GM11168 (cell line): ENCODE data around the gene APPL2.

Experiments used
- in situ Hi-C: fragments of 300-500 bp; cut with MboI; formaldehyde crosslinking; loops from one replicate; pipeline ENCODE4 v1.12.0; 2022; ENCODE audit warnings: low sequenced_read_pairs; ENCODE audit not compliant: unreplicated experiment

The APPL2 gene, protein sequence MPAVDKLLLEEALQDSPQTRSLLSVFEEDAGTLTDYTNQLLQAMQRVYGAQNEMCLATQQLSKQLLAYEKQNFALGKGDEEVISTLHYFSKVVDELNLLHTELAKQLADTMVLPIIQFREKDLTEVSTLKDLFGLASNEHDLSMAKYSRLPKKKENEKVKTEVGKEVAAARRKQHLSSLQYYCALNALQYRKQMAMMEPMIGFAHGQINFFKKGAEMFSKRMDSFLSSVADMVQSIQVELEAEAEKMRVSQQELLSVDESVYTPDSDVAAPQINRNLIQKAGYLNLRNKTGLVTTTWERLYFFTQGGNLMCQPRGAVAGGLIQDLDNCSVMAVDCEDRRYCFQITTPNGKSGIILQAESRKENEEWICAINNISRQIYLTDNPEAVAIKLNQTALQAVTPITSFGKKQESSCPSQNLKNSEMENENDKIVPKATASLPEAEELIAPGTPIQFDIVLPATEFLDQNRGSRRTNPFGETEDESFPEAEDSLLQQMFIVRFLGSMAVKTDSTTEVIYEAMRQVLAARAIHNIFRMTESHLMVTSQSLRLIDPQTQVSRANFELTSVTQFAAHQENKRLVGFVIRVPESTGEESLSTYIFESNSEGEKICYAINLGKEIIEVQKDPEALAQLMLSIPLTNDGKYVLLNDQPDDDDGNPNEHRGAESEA

DNA sequence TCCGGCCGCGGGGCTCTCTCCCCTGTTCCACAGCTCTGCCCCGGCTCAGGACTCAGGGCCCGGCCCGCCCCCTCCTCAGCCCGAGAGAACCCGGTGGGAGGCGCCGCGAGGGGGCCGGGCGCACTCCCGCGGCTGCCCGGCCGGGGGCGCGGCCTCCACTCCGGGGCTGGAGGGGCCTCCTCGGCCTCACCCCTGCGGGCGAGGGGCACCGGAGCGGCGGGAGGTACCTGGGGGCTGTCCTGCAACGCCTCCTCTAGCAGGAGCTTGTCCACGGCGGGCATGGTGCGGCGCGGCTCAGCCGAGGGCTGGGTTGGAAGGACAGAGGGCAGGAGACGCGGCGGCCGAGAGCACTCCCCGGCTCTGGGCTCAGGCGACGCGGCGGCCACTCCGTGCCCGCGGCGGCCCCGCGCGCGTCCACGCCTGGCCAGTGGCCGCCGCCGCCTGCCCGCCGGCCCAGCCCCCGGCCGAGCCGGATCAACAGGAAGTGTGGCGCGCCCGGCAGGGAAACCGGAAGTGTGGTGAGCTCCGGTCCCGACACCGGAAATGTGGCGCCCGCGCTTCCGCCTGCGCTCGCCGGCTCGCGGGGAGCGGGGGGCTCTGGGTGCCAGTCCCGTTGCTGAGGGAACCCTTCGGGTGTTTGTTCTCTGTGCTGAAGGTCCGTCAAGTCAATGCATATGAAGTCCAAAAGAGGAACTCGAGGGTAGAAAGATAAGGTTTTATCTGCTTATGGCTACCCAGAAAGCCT is at the start of gene APPL2:
Gene APPL2, minus strand, starts transcription at position 443 of the 745 bp plus-strand sequence. Its CDS starts 162 bp downstream, at position 281.
- in situ Hi-C loops, result no loop called here

DNA sequence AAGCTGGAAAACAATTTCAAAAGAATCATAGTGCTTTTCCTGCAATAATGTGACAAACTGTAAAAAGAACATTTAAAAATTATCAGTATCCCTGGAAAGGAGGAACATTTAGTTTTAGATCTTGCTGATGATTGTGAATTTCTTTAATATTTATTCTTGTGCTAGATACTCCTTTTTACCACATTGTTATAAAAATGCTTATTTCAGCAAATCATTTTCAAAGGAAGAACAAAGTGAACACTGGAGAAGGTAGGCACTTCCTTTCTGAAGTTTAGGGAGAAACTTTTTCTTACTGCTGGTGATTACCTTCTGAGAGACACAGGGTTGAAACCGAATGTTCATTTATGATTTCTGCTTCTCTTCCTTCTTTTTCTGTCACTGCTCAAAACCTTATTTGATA is 49.4 kb upstream of the APPL2 start:
- in situ Hi-C loops, result no loop called here

DNA sequence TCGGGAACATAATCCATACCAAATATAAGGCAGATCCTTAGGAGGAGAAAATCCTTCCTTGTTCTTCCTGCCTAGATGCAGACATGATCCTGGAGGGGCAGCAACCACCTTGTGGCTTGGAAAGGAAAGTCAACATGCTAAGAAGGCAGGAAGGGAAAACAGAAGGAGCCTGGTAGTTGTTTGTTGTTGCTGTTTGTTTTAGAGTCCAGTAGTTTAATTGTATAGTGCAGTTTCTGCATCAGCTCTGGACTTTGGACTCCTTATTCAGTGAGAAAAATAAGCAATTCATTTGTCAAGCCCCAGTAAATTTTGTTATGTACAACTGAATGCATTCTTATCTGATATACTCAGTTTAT is 45.7 kb upstream of the APPL2 start:
- in situ Hi-C loops, result no loop called here

DNA sequence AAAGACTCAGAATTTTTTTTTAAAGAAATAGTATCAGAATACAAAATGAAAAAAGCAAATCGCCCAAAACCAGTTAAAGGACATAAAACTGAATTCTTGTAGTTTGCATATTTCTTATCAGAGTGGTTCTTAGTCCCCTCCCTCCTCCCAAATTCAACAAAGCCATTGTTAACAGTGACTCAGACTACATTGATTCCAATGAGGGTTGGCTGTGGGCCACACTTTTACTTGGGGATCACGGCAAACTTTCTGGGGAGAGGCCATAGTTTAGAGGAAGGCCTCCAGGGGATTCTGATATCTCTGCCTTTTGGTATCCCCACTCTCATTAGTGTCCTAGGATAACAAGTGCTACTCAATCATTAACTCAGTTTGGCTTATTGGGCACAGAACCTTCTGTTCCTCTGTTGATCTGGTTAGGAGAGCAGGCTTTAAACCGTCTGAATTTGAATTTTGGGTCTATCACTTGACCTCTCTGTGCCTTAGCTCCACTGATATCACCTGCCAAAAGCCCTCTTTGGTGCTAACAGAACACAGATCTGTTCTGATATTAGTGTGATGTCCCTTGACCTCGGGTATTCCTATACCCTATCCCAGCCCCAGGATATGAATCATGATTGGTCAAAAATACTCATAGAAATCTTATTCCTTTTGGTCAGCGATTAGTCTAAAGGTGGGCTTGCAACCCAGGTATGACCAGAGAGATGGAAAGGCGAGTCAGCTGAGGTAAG is 45.2 kb upstream of the APPL2 start:
- in situ Hi-C loops, result no loop called here

DNA sequence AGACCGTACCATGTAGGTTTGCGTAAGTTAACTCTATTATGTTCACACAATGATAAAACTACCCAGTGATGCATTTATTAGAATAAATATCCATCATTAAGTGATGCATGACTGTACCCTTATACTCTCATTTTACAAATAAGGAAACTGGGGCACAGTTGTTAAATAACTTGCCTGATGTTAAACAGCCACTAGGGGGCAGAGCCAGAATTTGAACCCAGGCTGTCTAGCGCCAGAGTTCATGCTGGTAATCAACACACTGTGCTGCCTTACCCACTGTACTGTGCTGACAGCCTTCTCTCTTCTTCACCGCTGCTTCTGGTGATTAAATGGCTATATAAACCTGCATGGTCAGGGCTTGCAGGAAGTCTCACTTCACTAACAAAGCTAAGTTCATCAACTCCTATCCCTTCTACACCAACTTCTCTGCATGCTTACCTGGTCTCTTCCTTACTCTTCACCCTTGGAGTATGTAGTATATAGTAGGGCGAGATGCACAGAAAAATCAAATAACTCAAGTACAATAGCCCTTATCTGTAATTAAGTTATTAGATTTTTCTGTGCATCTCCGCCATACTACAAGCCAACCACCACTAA is 43.6 kb upstream of the APPL2 start:
- in situ Hi-C loops, result loop anchor here (5.0 kb wide), 1 partner anchor 113 kb away; no protein-coding TSS in a partner anchor

DNA sequence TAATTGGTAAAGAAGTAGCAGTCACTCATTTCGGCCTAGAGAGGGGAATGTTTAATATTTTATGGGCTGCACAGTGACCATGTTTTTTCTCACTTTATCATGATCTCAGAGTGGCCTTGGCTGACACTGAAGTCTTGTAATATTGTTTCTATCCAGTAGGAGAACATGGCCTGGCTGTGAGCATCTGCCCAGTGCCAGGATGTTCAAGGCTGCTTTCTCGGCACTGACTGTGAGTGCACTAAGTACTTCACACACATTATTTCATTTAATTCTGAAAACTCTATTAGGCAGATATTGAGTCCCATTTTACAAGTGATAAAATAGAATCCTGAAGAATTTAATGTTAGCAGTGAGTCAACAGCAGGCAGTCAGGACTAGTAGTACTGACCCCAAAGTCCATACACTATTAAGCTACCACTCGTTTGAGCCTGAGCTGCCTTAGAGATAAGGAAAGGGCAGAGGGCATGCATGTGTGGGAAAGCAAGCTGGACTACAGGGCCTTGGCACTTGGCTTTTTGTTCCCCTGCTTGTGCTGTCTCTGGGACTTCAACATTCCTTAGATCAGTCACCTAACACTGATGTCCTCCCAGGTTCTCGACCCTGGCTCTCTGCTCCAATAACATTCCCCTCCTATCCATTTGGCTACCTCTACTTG is 42.2 kb upstream of the APPL2 start:
- in situ Hi-C loops, result loop anchor here (5.0 kb wide), 1 partner anchor 114 kb away; no protein-coding TSS in a partner anchor

DNA sequence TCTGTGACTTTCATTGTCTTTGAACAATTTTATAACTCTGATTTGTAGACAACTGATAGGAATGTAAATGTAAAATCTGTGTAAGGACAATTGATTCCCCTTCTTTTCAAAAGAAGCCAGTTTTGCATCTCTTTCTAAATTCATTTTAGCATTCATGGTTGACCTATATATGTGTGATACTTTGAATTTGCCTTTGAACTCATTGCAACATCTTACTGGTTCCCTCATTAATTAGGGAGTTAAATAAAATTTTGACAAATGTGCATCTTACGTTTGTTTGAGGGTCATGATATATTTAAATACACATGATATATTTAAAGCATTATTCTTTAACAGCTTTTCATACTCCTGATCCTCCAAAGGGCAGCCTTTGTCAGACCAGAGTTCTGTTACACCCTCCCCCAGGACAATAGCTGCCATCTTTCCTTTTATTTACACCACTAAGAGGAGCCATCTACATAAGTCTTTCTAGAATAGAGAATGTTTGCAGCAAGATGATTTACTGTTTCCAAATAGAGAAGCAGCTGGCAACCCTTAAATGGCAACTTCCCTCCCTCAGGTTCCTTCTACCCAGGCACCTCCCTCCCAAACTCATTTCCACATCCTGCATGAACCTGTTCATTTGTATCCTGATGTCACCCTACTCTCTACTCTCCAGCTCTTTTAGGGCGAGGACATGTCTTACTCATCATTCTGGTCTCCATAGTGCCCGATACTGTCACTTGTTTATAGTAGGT is 40.2 kb upstream of the APPL2 start:
- in situ Hi-C loops, result loop anchor here (5.0 kb wide), 1 partner anchor 116 kb away; no protein-coding TSS in a partner anchor

DNA sequence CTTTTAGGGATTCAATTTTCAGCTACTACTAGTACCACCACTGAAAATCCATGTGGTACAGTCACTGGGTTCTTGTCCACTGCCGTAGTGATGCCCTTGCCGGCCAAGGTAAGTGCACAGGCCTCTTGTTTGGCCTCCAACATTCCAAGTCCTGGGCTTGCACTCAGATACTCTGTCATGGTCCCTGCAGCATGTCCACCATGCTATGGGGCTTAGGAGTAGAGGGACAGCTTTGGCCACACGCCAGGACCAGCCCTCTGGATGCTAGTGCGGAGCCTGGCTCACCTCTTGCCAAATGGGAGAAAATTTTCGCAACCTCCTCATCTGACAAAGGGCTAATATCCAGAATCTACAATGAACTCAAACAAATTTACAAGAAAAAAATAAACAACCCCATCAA is 38.6 kb upstream of the APPL2 start:
- in situ Hi-C loops, result no loop called here

DNA sequence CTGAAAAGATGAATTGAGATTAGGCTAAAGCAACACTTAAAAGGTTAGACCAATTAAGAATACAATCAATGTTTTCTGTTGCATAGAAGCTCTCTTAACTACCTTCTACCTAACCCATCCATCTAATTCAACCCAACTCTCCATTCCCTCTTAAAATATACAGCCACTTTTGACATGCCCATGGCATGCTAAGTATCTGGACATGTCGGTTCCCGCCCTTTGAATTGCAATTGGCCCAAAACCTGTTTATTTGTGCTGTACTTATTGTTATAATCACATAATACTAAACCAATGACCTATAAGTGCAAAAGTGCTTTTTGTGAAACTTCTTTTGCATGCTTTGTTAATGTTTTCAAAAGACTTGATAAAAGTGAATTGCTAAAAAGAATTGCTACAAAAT is 37.6 kb upstream of the APPL2 start:
- in situ Hi-C loops, result no loop called here

DNA sequence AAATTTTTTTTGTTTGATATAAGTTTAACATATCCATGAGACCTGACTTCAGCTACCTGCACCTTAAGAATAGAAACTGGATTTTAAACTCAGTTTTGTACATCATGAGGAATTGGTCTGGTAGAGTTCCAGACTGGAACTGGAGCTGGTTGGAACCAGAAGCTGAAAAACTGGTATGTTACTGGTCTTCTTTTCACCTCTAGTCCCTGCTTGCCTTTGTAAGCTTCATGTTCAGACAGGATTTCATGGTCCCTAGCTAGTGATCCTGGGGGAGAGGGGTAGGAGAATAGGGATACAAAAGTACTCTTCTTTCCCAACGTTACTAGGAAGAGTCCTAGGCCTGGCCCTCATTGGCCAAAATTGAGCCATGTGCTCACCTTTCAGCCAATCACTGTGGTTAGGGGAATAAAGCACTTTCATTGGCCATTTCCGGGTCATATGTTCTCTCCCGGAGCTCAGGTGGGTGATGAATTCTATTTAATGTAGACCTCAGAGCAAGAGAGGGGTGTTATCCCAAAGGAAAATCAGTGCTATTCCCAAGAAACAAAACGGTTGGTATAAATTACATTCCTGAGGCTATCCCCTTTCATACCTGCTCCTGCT is 36.9 kb upstream of the APPL2 start:
- in situ Hi-C loops, result no loop called here

DNA sequence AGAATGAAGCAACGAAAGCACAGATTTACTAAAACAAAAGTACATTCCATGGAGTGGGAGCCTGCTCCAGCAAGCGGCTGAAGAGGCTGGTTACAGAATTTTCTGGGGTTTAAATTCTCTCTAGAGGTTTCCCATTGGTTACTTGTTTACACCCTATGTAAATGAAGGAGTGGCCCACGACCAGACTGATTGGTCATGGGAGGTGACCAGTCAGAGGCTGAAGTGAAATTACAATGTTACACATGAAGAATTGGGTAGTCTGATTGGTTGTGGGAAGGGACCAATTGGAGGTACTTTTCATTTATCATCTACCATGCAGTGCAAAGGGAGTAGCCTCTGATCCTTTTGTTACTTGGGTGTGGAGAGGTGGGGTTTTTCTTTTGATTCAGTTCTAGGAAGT is 36.2 kb upstream of the APPL2 start:
- in situ Hi-C loops, result no loop called here

DNA sequence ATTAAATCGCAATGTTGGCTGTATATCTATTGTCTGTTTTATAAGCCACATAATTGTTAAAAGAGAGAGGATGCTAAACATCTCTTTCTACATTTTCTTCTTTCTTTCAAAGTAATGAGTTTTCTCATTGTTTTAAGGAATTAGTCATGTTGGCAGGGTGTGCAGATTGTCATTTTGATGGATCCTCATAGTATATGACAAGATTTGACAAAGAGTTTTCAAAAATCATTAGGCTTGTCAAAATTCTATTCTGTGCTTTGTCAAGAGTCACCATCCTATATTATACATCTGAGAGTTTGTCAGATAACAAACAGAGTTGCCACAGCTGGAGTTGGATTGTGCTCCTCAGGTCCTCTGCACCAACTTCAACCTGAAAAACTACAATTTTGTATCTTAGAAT is 35.4 kb upstream of the APPL2 start:
- in situ Hi-C loops, result no loop called here

DNA sequence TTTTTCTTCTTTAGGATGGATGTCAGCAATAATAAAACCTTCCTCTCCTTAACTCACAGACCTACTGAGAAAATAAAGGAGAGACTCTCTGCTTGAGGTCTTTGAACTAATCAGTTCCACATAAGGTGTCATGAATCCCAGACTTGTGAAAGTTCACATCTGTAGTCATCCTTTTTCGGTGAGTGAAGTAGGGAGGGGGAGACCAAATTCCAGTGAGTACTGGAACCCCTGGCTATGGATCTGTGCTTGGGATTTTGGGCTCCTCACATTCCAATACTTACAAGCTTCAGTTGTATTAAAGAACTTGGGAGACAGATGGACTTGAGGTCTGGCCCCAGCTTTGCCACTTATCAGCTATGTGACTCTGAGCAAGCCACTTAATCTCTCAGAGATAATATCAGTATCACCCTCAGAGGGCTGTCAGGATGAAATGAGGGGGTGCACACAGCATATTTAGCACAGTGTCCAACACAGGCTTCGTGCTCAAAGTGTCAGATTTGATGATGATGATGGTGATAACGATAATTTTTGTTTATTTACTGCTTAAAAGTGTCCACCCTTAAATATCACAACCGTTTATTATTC is 34.8 kb upstream of the APPL2 start:
- in situ Hi-C loops, result no loop called here

DNA sequence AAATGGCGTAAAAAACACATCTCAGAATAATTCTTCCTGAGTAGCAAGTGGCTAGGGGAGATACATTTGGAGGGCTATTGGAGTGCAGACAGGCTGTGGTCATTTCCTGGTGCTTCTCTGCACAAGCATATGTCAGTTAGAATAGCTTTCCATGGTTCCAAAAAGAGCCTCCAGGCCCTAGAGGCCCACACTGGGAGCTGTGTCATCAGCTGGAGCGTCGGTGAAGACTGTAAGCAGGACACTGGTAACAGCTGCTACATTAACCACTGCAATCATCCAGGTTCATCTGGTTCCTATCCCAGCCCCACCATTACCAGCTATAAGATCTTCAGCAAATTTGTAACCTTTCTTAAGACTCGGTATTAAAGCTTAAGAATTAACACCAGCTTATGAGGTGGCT is 31.7 kb upstream of the APPL2 start:
- in situ Hi-C loops, result no loop called here

DNA sequence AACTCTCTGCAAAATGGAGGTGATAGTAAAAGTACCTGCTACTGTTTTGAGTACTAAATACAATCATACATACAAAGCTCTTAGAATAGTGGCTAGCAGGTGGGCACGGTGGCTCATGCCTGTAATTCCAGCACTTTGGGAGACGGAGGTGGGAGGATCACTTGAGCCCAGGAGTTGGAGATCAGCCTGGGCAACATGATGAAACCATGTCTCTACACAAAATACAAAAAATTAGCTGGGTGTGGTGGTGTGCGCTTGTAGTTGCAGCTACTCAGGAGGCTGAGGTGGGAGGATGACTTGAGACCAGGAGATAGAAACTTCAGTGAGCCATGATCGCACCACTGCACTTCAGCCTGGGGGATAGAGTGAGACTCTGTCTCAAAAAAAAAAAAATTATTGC is 28.8 kb upstream of the APPL2 start:
- in situ Hi-C loops, result no loop called here

DNA sequence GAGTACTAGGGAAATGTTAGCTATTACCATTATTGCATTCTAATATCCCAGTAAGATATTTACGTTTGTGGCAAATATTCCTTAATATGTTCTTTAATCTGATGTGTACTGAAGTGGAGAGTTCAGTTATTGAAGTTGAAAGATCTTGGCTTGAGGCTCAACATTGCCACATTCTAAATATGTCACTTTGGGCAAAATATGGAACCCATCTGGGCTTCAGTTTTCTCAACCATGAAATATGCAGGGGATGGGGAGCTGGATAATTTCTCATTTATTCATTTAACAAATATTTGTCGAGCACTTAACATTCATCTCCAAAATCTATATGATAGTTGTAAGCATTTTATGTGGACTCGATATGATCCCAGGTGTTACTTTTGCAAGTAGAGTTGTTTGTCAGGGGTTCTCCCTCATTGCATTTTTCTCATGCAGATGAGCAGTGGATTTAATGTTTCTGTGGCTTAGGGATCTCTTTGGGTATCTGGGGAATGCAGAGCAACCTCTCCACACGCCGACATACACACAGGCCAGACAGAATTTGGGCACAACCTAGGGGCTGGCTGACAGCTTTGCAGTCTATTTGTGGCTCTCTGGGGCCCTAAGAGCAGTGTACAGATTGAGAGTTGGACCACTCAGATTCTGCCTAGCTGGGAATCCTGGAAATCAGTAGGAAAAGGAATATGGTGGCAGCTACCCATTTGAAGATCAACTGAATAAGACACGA is 26.6 kb upstream of the APPL2 start:
- in situ Hi-C loops, result no loop called here

DNA sequence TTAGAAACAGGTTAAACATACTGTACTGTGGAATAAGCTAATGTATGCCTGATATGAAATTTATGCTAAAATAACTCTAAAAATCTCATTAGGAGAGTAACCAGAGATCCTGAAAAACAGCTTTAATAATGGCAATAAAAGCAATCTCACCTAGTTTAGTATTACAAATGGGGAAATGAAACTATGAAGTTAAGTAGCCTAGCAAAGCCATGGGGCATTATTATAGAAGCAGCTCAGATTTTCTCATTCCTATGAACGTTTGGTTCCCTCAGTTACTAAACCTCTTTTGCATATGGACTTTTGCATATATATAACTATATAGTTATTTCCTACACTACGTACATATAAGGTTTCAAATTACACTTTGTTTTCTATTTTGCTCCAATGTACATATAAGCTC is 25.0 kb upstream of the APPL2 start:
- in situ Hi-C loops, result no loop called here
